RPMI8226 (cell line): ENCODE data around the gene TAB2.

Source experiments
- DNase-seq: peaks from one replicate; pipeline ENCODE4 v3.0.0-alpha.2; 2015

TAB2 gene

GRCh38 chr6:149380523-149380922, 63.0 kb downstream of the TAB2 start:
- no peak for DNase-seq

GRCh38 chr6:149383371-149383770, 65.9 kb downstream of the TAB2 start:
- DNase-seq = no peak

- DNase-seq = no peak
Observed at GRCh38 chr6:149384464-149384863, 67.0 kb downstream of the TAB2 start.

- no peak for DNase-seq
Observed at GRCh38 chr6:149385998-149386646, 68.6 kb downstream of the TAB2 start.

- no peak for DNase-seq
Observed at GRCh38 chr6:149387779-149388512, 70.4 kb downstream of the TAB2 start.

GRCh38 chr6:149389509-149390297, 72.2 kb downstream of the TAB2 start:
- DNase-seq = no peak

GRCh38 chr6:149392093-149392492, 74.6 kb downstream of the TAB2 start:
- DNase-seq = no peak

- no peak for DNase-seq
Observed at GRCh38 chr6:149392535-149392934, 75.0 kb downstream of the TAB2 start.

GRCh38 chr6:149393002-149393679, 75.6 kb downstream of the TAB2 start:
- DNase-seq = no peak

GRCh38 chr6:149395185-149395584, 77.7 kb downstream of the TAB2 start:
- no peak for DNase-seq

- DNase-seq = no peak
Observed at GRCh38 chr6:149397384-149397783, 79.9 kb downstream of the TAB2 start.

- no peak for DNase-seq
Observed at GRCh38 chr6:149400050-149400449, 82.5 kb downstream of the TAB2 start, which contains the start of gene SUMO4. TSS of gene SUMO4 (plus strand) at chr6:149400262. CDS start at chr6:149400392, 130 bp downstream.

- DNase-seq = no peak
Observed at GRCh38 chr6:149403534-149403933, 86.0 kb downstream of the TAB2 start.

GRCh38 chr6:149405823-149406765, 88.6 kb downstream of the TAB2 start:
- DNase-seq = no peak

- DNase-seq = no peak
Observed at GRCh38 chr6:149409617-149410016, 92.1 kb downstream of the TAB2 start.

- DNase-seq = no peak
Observed at GRCh38 chr6:149410557-149410956, 93.0 kb downstream of the TAB2 start.

GRCh38 chr6:149414009-149414408, 96.5 kb downstream of the TAB2 start:
- no peak for DNase-seq

- no peak for DNase-seq
Observed at GRCh38 chr6:149414821-149415220, 97.3 kb downstream of the TAB2 start.

GRCh38 chr6:149419696-149420404, 102.3 kb downstream of the TAB2 start:
- DNase-seq = no peak

GRCh38 chr6:149421132-149421531, 103.6 kb downstream of the TAB2 start:
- DNase-seq = no peak

GRCh38 chr6:149422581-149422980, 105.1 kb downstream of the TAB2 start:
- no peak for DNase-seq
